ENCODE results near the gene GRB10. TPM values are rescaled to one million over a fixed set of nuclear protein-coding genes. Genes with fewer than 3 reads are reported as not detected.

Gene GRB10
- total and polyA plus RNA-seq, 2 donors (not counting 3 experiments of a cell fraction or from before 2014, with no cell fraction given): 43.7 to 240 TPM

GRCh38 chr7:50644114-50644513 lies 138.6 kb downstream of the GRB10 start:
- no peaks in the 10 kb centered on the region for H3K4me1 ChIP-seq (ENCODE audit: control insufficient read depth, extremely low read depth, insufficient read depth, low read length)
- ChIA-PET CTCF (no interaction called here), POLR2A (no interaction called here)
- TF ChIP-seq POLR2A (IDR thresholded peaks at IDR 0.05; ENCODE audit: low read depth, low read length): no peak
- TF ChIP-seq JUN (IDR thresholded peaks at IDR 0.05; ENCODE audit: borderline replicate concordance, insufficient read depth, insufficient read length, low read depth): no peak
- TF ChIP-seq CTCF (IDR thresholded peaks at IDR 0.05; ENCODE audit: extremely low read depth in 1 of 2, insufficient read depth in 1 of 2, low read depth in 1 of 2, low read length in 2 of 2): no peak
- TF ChIP-seq MYC (IDR thresholded peaks at IDR 0.05; ENCODE audit: low read depth, low read length): no peak
- no peak for TF ChIP-seq POLR2AphosphoS5 (IDR thresholded peaks at IDR 0.05; ENCODE audit: insufficient read depth, low read depth, low read length)
- TF ChIP-seq MAX (IDR thresholded peaks at IDR 0.05; ENCODE audit: insufficient read depth, insufficient read length): no peak
- TF ChIP-seq GATA2 (IDR thresholded peaks at IDR 0.05; ENCODE audit: insufficient read depth, insufficient read length, low read depth, low read length): no peak
- no peak for TF ChIP-seq FOS (IDR thresholded peaks at IDR 0.05; ENCODE audit: borderline replicate concordance, insufficient read depth, low read length)
- no peak for TF ChIP-seq EZH2 (IDR thresholded peaks at IDR 0.05; ENCODE audit: borderline replicate concordance, low read depth, low read length, severe bottlenecking)
- H3K9me3 ChIP-seq (replicated peaks; ENCODE audit: control insufficient read depth, insufficient read depth, low read length): no peaks in the 10 kb centered on the region
- no peaks in the 10 kb centered on the region for H3K9me1 ChIP-seq (replicated peaks; ENCODE audit: control insufficient read depth, extremely low read depth, insufficient read depth, low read length)
- H3K4me2 ChIP-seq (ENCODE audit: insufficient read depth, low read length): no peak overlapping the region
- FAIRE-seq: no peak
- no TSS peak for BruUV-seq (replicated peaks)
- no peak overlapping the region for H3K27ac ChIP-seq (ENCODE audit: insufficient read depth, low read depth, low read length)
- DNase-seq (ENCODE audit: low read depth, low spot score): no peak
- H2AFZ ChIP-seq (ENCODE audit: low read depth, low read length): no peak overlapping the region
- H3K79me2 ChIP-seq (ENCODE audit: control insufficient read depth, insufficient read depth, low read length): peaks cover 71% of the 10 kb centered on the region
- H3K4me3 ChIP-seq (replicated peaks in 1 of 3; ENCODE audit: insufficient read depth in 1 of 3, low read depth in 1 of 3, low read length in 3 of 3): no peak overlapping the region
- intact Hi-C loops (cut with micrococcal nuclease): no loop called here
- no peak overlapping the region for H3K9ac ChIP-seq (replicated peaks; ENCODE audit: extremely low read depth, insufficient read depth, low read length)
- peaks cover 0 to 14% of the 10 kb centered on the region in 2 experiments for H3K36me3 ChIP-seq (ENCODE audit: control insufficient read depth in 2 of 2, extremely low read depth in 1 of 2, insufficient read depth in 2 of 2, low read length in 2 of 2)
- H4K20me1 ChIP-seq (replicated peaks; ENCODE audit: control insufficient read depth, extremely low read depth, insufficient read depth, low read length): no peaks in the 10 kb centered on the region
- dilution Hi-C loops (cut with MboI; ENCODE audit: extremely low pct_ligation_motif_present, low sequenced_read_pairs): no loop called here
- no peaks in the 10 kb centered on the region for H3K27me3 ChIP-seq (ENCODE audit: control insufficient read depth in 2 of 2, insufficient read depth in 2 of 2, low read length in 2 of 2)

Data from endothelial cell of umbilical vein (primary cell).